ENCODE results near the gene CEMIP. TPM values are rescaled to one million over a fixed set of nuclear protein-coding genes. Genes with fewer than 3 reads are reported as not detected.

Gene CEMIP
- total RNA-seq, 1 donor from 2014 or later: 0.52 TPM

DNA sequence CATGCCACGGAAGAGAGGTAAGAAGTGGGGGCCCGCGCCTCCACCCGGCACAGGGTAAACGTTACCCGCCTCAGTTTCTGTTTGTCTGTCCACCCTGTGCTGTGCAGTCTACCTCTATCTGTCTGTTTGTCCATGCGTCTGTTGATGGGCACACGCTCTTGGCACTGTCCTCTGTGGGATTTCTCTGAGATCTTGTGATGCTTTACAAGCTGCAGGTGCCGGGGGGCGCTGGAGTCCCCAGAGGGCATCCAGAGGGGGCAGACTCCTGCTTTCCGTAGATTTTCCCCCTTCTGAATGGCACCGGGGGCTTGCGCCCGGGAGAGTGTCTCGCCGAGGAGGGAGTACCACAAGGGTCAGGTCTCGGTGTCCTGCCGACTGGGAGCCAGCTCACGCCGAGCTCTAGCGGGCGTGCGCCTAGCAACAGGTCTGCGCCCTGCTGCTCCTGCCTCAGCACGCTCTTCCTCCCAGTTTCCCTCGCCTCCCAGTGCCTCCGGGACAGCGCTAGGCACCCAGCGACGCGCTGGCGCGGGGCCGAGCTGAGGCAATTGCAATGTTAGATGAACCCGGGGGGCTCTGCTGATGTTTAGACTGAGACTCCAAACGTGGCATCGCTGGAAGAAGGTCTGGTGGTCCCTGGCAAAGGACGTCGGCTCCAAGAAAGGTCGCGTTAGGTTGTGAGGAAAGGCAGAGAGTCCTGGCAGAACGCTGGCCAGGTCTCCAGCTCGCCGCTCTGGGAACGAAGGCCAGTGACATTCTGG is 667 bp downstream of the CEMIP start:
- H3K4me1 ChIP-seq (ENCODE audit: control insufficient read depth in 3 of 3, insufficient read depth in 3 of 3, low read length in 3 of 3): peaks cover 22 to 33% (median 31%) of the 10 kb centered on the region in 3 donors
- peak overlapping the region in 2 of 3 donors; percentile 45 for H3K9ac ChIP-seq (ENCODE audit: low read depth in 1 of 3, low read length in 3 of 3)
- H3K27me3 ChIP-seq (ENCODE audit: control insufficient read depth in 3 of 3, insufficient read depth in 3 of 3, low read length in 3 of 3): peaks cover 37 to 39% (median 39%) of the 10 kb centered on the region in 3 donors

DNA sequence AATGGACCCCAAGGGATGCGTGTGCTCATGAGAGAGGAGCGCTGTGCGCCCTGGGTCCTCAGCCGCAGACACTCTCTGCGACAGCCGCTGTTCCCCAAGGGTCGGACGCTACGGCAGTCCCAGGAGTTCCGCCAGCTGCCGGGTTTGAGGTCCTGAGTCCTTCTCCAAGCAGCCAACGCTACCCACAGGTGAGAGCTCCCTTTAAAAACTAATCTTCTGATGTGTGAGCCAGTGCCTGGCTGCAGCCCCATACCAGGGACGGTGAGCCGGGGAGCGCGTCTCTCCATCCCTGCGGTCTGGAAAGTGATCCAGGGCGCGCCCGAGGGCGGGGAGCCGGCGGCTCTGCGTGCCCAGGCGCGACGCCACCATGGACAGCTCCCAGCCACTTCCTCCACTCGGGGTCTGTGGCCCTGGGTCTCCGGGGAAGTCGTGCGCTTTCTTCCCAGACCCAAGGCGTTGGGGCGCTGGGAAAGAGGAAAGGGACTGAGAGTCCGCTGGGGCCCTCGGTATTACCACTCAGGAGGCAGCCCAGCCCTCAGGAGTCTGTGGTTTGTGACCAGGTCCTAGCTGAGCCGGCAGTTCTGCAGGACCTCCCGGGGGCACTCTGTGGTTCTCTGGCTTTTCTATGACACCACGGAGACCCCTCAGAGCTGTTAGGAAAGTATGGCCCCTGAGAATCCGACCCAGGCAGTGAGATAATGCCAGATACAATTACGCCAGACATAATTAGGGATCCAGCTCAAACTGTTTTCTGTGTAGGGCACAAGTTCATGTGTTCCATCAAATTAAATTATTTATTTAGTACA is 1.4 kb downstream of the CEMIP start:
- no peak overlapping the region for H3K9ac ChIP-seq (ENCODE audit: low read depth in 1 of 3, low read length in 3 of 3)
- no peaks in the 10 kb centered on the region for H3K36me3 ChIP-seq (ENCODE audit: control insufficient read depth in 3 of 3, insufficient read depth in 3 of 3, low read length in 3 of 3)
- H3K4me1 ChIP-seq (ENCODE audit: control insufficient read depth in 3 of 3, insufficient read depth in 3 of 3, low read length in 3 of 3): peaks cover 22 to 33% (median 31%) of the 10 kb centered on the region in 3 donors
- no peak overlapping the region for H3K27ac ChIP-seq (ENCODE audit: low read depth, low read length)
- no peaks in the 10 kb centered on the region for H3K9me3 ChIP-seq (ENCODE audit: control insufficient read depth in 3 of 3, low read length in 3 of 3)
- H3K4me3 ChIP-seq (ENCODE audit: low read length in 3 of 3): peak overlapping the region in 2 of 3 donors; percentile 49 to 63
- H3K27me3 ChIP-seq (ENCODE audit: control insufficient read depth in 3 of 3, insufficient read depth in 3 of 3, low read length in 3 of 3): peaks cover 37 to 43% (median 39%) of the 10 kb centered on the region in 3 donors

More for the DNA sequence above, 667 bp downstream of the CEMIP start:
- Histone ChIP-seq H3K4me3 (ENCODE audit: low read length in 3 of 3) (peak overlapping the region; percentile 46 to 70 (median 63)), H3K9me3 (ENCODE audit: control insufficient read depth in 3 of 3, low read length in 3 of 3) (no peaks in the 10 kb centered on the region), H3K36me3 (ENCODE audit: control insufficient read depth in 3 of 3, insufficient read depth in 3 of 3, low read length in 3 of 3) (no peaks in the 10 kb centered on the region), H3K27ac (ENCODE audit: low read depth, low read length) (no peak overlapping the region)

DNA sequence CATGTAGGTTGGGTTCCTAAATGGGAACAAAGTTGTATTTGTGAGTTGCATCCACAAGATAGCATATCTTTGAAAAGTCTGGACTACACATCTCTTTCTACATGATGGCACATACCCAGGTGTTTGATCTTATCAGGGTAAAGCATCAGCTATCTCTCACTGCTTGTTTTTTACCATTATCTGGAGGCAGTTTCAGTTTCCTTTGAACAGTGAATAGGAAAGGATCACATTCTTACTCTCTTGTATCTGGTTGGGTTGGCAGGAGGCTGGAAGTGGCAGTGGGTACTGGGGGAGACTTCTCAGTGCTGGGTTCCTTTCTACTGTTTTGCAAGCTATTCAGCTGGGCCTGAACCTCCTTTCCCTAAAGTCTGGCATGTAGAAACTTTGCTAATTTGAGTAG is 4.1 kb downstream of the CEMIP start:
- Histone ChIP-seq H3K27ac (ENCODE audit: low read depth, low read length) (no peak overlapping the region), H3K27me3 (ENCODE audit: control insufficient read depth in 3 of 3, insufficient read depth in 3 of 3, low read length in 3 of 3) (peaks cover 32 to 35% (median 33%) of the 10 kb centered on the region in 3 donors)

DNA sequence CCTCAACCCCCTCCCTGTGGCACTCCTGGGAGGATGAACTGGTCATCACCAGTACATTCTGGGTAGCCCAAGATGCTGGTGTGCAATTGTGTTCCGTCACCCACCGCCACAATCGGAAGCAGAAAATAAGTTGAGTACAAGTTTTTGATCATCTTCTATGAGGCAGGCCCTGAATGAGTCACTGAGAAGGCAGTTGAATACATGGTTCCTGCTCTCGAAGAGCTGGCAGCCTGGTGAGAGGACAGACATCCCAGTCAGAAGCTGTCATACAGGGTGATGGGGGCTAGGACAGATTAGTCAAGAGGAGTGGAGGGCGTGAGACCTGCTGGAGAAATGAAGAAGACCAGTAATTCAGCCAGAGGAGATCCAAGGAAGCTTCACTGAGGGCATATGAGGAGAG is 6.2 kb downstream of the CEMIP start:
- peaks cover 14 to 15% (median 15%) of the 10 kb centered on the region in 3 donors for H3K27me3 ChIP-seq (ENCODE audit: control insufficient read depth in 3 of 3, insufficient read depth in 3 of 3, low read length in 3 of 3)

More for the DNA sequence above, 4.1 kb downstream of the CEMIP start:
- Histone ChIP-seq H3K9ac (ENCODE audit: low read depth in 1 of 3, low read length in 3 of 3) (no peak overlapping the region), H3K4me3 (ENCODE audit: low read length in 3 of 3) (no peak overlapping the region), H3K9me3 (ENCODE audit: control insufficient read depth in 3 of 3, low read length in 3 of 3) (no peaks in the 10 kb centered on the region), H3K4me1 (ENCODE audit: control insufficient read depth in 3 of 3, insufficient read depth in 3 of 3, low read length in 3 of 3) (peaks cover 12 to 17% (median 16%) of the 10 kb centered on the region in 3 donors), H3K36me3 (ENCODE audit: control insufficient read depth in 3 of 3, insufficient read depth in 3 of 3, low read length in 3 of 3) (no peaks in the 10 kb centered on the region)

DNA sequence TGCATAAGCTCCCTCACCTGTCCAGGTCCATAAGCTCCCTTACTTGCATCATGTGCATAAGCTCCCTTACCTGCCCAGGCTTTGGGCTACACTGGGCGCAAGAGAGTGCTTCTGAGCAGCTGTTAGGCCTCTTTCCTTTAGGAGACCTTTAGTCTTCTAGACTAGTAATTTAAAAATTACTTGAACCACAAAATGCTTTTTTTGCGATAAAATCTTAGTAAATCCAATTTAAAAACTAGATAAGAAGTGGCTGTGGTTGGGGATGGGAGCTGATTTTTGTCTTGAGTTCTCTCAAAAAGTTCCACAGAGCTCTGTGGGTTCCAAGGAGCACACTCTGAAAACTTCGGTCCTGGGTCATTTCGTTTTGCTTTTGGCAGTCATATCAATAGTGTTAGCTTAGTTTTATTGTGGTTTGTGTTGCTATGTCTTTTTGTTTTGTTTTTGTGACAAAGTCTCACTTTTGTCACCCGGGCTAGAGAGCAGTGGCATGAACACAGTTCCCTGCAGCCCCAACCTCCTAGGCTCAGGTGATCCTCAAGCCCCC is 6.7 kb downstream of the CEMIP start:
- Histone ChIP-seq H3K27ac (ENCODE audit: low read depth, low read length) (no peak overlapping the region), H3K4me3 (ENCODE audit: low read length in 3 of 3) (no peak overlapping the region), H3K9me3 (ENCODE audit: control insufficient read depth in 3 of 3, low read length in 3 of 3) (no peaks in the 10 kb centered on the region), H3K9ac (ENCODE audit: low read depth in 1 of 3, low read length in 3 of 3) (no peak overlapping the region), H3K27me3 (ENCODE audit: control insufficient read depth in 3 of 3, insufficient read depth in 3 of 3, low read length in 3 of 3) (peaks cover 8 to 10% (median 10%) of the 10 kb centered on the region in 3 donors), H3K36me3 (ENCODE audit: control insufficient read depth in 3 of 3, insufficient read depth in 3 of 3, low read length in 3 of 3) (no peaks in the 10 kb centered on the region), H3K4me1 (ENCODE audit: control insufficient read depth in 3 of 3, insufficient read depth in 3 of 3, low read length in 3 of 3) (no peaks in the 10 kb centered on the region)

More for the DNA sequence above, 6.2 kb downstream of the CEMIP start:
- Histone ChIP-seq H3K4me3 (ENCODE audit: low read length in 3 of 3) (no peak overlapping the region), H3K9ac (ENCODE audit: low read depth in 1 of 3, low read length in 3 of 3) (no peak overlapping the region), H3K9me3 (ENCODE audit: control insufficient read depth in 3 of 3, low read length in 3 of 3) (no peaks in the 10 kb centered on the region), H3K36me3 (ENCODE audit: control insufficient read depth in 3 of 3, insufficient read depth in 3 of 3, low read length in 3 of 3) (no peaks in the 10 kb centered on the region), H3K27ac (ENCODE audit: low read depth, low read length) (no peak overlapping the region), H3K4me1 (ENCODE audit: control insufficient read depth in 3 of 3, insufficient read depth in 3 of 3, low read length in 3 of 3) (peaks cover 2 to 5% (median 2%) of the 10 kb centered on the region in 3 donors)

DNA sequence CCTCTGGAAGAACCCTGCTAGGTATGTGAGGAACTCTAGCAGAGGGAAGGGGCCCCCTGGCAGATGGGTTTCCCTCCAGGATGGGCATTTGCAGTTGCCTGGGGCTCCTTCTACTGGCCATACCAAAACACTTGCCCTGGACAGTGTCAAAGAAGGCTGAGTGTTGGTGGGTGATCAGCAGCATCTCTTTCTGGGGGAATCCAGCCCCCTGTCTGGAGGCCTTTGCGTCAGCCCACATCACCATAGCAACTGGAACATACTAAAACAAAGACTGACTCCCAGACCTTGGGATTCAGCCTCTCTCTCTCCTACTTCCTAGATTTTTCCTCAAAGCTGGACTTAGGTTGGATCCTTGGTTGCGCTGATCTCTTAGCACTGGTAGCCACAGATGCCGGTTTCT is 8.1 kb downstream of the CEMIP start:
- Histone ChIP-seq H3K36me3 (ENCODE audit: control insufficient read depth in 3 of 3, insufficient read depth in 3 of 3, low read length in 3 of 3) (no peaks in the 10 kb centered on the region), H3K9ac (ENCODE audit: low read depth in 1 of 3, low read length in 3 of 3) (no peak overlapping the region), H3K27me3 (ENCODE audit: control insufficient read depth in 3 of 3, insufficient read depth in 3 of 3, low read length in 3 of 3) (peaks cover under 1 to 16% (median 8%) of the 10 kb centered on the region in 3 donors), H3K9me3 (ENCODE audit: control insufficient read depth in 3 of 3, low read length in 3 of 3) (no peaks in the 10 kb centered on the region), H3K4me1 (ENCODE audit: control insufficient read depth in 3 of 3, insufficient read depth in 3 of 3, low read length in 3 of 3) (no peaks in the 10 kb centered on the region), H3K27ac (ENCODE audit: low read depth, low read length) (no peak overlapping the region), H3K4me3 (ENCODE audit: low read length in 3 of 3) (no peak overlapping the region)

DNA sequence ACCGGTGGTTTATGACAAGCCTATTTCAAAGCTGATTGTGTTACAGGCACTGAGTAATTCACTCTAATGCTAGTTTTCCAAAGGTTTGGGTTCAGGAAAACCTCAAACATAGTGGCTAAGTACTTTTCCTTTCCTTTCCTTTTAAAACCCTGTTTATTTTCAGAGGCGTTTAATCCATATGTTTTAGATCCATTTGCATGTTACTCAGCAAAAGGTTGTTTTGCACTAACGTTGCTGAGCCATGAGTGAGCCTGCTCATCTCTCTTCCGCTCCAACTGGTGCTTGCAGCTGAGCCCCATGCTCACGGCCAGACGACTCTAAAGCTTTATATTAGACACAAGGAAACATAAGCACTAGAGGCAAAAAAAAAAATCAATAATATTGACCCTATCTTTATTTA is 9.4 kb downstream of the CEMIP start:
- Histone ChIP-seq H3K36me3 (ENCODE audit: control insufficient read depth in 3 of 3, insufficient read depth in 3 of 3, low read length in 3 of 3) (no peaks in the 10 kb centered on the region), H3K4me3 (ENCODE audit: low read length in 3 of 3) (no peak overlapping the region), H3K27me3 (ENCODE audit: control insufficient read depth in 3 of 3, insufficient read depth in 3 of 3, low read length in 3 of 3) (peaks cover 0 to 15% (median 8%) of the 10 kb centered on the region in 3 donors), H3K27ac (ENCODE audit: low read depth, low read length) (no peak overlapping the region), H3K9ac (ENCODE audit: low read depth in 1 of 3, low read length in 3 of 3) (no peak overlapping the region), H3K4me1 (ENCODE audit: control insufficient read depth in 3 of 3, insufficient read depth in 3 of 3, low read length in 3 of 3) (no peaks in the 10 kb centered on the region), H3K9me3 (ENCODE audit: control insufficient read depth in 3 of 3, low read length in 3 of 3) (no peaks in the 10 kb centered on the region)

DNA sequence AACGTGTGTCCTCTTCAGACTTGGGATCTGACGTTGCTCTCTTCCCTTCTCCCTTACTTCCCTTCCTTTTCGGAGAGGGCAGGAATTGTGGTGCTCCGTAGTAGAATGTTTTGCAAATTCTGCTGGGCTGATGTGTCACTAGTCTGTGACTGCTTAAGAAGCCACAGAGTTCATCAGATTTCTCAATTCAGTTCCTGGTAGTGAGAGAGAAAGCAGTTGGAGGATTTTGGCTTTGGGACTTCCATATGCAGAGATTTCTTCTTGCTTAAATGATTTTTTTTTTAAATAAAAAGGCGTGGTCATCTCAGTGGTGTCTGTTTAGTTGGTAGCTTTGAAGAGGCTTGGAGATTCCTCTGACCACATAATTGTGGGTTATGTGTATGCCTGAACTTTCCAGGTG is 10.1 kb downstream of the CEMIP start:
- H3K4me3 ChIP-seq (ENCODE audit: low read length in 3 of 3): no peak overlapping the region
- no peak overlapping the region for H3K9ac ChIP-seq (ENCODE audit: low read depth in 1 of 3, low read length in 3 of 3)
- no peaks in the 10 kb centered on the region for H3K36me3 ChIP-seq (ENCODE audit: control insufficient read depth in 3 of 3, insufficient read depth in 3 of 3, low read length in 3 of 3)
- no peak overlapping the region for H3K27ac ChIP-seq (ENCODE audit: low read depth, low read length)
- no peaks in the 10 kb centered on the region for H3K9me3 ChIP-seq (ENCODE audit: control insufficient read depth in 3 of 3, low read length in 3 of 3)
- peaks cover 0 to 11% (median 6%) of the 10 kb centered on the region in 3 donors for H3K27me3 ChIP-seq (ENCODE audit: control insufficient read depth in 3 of 3, insufficient read depth in 3 of 3, low read length in 3 of 3)
- H3K4me1 ChIP-seq (ENCODE audit: control insufficient read depth in 3 of 3, insufficient read depth in 3 of 3, low read length in 3 of 3): no peaks in the 10 kb centered on the region

DNA sequence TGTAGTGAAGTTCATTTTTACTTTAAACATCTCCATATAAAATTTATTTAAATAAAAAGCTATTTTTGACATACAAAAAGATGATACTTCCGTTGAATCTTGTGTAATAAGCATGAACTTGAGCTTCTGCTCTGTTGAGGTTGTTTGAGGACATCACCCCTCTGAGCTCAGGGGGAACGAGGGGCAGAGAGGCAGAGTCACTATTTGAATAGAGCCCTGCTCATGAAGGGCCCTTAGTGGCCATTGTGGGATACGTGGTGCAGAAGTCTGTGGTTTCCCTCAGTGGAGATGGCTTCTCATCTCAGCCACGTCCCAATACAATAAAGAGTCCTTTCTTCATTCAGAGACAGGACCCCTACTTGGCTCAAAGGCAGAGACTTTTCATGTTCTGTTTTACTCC is 10.6 kb downstream of the CEMIP start:
- Histone ChIP-seq H3K9ac (ENCODE audit: low read depth in 1 of 3, low read length in 3 of 3) (no peak overlapping the region), H3K4me1 (ENCODE audit: control insufficient read depth in 3 of 3, insufficient read depth in 3 of 3, low read length in 3 of 3) (no peaks in the 10 kb centered on the region), H3K36me3 (ENCODE audit: control insufficient read depth in 3 of 3, insufficient read depth in 3 of 3, low read length in 3 of 3) (no peaks in the 10 kb centered on the region), H3K9me3 (ENCODE audit: control insufficient read depth in 3 of 3, low read length in 3 of 3) (no peaks in the 10 kb centered on the region), H3K27me3 (ENCODE audit: control insufficient read depth in 3 of 3, insufficient read depth in 3 of 3, low read length in 3 of 3) (peaks cover 0 to 11% (median 4%) of the 10 kb centered on the region in 3 donors), H3K4me3 (ENCODE audit: low read length in 3 of 3) (no peak overlapping the region), H3K27ac (ENCODE audit: low read depth, low read length) (no peak overlapping the region)
